HG02759 (cell line): Measurements from ENCODE around the gene MYOC.
A peak's percentile ranks its signal among the peaks of the same experiment; 100 is the strongest.
"Not testable (repeated sequence)": the region's sequence is repeated elsewhere in the genome, so short reads cannot be mapped to it uniquely, and the experiment has no call there.

Source experiments
- ATAC-seq: cut with Tn5 transposase; IDR thresholded peaks from one replicate; pipeline ENCODE4 v1.9.1; 2021; ENCODE audit warnings: mild to moderate bottlenecking, moderate library complexity; ENCODE audit not compliant: unreplicated experiment

The MYOC gene

DNA sequence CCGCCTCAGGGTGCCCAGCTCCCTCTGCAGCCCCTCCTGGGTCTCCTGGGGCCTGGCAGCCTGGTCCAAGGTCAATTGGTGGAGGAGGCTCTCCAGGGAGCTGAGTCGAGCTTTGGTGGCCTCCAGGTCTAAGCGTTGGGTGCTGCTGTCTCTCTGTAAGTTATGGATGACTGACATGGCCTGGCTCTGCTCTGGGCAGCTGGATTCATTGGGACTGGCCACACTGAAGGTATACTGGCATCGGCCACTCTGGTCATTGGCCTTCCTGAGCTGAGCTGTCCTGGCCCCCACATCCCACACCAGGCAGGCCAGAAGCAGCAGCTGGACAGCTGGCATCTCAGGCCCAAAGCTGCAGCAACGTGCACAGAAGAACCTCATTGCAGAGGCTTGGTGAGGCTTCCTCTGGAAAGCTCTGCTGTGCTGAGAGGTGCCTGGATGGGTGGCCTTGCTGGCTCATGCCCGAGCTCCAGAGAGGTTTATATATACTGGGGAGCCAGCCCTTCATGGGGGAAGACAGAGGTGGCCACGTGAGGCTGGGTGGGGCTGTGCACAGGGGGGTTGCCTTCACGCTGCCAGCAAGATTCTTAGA, at the start of gene MYOC:
TSS of gene MYOC (minus strand) at position 455 of the 589 bp plus-strand sequence. CDS start at position 378, 77 bp downstream.
- no peak for ATAC-seq

DNA sequence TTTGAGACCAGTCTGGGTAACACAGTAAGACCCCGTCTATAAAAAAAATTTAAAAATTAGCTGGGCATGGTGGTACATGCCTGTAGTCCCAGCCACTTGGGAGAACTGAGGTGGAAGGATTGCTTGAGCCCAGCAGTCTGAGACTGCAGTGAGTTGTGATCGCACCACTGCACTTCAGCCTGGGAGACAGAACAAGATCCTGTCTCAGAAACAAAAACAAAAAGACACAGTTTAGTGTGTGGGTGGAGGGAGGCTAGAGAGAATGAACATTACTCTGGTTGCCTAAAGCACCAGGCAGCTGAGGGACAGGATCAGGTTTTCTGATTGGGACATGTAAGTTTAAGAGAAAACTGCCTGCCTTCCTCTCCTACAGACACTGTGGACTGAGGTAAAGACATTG, 47.0 kb upstream of the MYOC start:
- no peak for ATAC-seq

- not testable (repeated sequence) for ATAC-seq
These were observed 43.3 kb upstream of the MYOC start for GRCh38 chr1:171695772-171696171.

GRCh38 chr1:171693541-171693940, 41.1 kb upstream of the MYOC start:
- ATAC-seq, result not testable (repeated sequence)

DNA sequence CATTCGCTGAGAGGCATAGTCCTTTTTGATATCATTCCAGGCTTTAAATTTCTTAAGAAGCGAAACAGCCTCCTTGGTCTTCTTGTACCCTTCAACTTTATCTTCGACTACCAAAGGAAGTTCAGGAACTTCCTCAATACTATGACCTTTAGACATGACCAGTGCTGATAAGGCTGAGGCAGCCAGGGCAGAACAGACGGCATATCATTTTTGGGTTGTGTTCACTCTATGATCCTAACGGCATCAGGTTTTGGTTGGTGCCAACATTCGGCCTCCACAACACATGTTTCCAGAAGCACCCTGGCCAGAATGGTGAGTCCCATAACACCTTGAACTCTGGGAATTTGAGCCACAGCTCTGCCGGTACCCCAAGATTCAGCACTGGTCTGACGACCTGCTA, 31.4 kb upstream of the MYOC start:
- no peak for ATAC-seq

DNA sequence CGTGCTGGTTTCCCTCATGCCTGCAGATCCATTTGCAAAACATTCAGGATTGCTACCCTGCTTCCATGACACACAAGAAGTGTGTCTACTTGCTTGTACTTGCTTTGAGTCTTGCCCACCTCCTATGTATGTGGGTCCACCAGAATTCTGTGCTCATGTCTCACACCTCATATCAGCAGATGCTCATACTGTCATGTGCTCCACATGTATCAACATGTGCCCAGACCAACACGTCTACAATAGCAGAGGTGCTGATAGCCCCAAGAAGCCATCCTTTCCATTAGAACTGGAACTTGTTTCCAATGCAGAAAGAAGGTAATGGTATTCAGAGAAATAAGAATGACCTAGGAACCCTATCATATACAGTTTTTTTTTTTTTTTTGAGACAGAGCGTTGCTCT, 27.9 kb upstream of the MYOC start:
- ATAC-seq, result no peak

DNA sequence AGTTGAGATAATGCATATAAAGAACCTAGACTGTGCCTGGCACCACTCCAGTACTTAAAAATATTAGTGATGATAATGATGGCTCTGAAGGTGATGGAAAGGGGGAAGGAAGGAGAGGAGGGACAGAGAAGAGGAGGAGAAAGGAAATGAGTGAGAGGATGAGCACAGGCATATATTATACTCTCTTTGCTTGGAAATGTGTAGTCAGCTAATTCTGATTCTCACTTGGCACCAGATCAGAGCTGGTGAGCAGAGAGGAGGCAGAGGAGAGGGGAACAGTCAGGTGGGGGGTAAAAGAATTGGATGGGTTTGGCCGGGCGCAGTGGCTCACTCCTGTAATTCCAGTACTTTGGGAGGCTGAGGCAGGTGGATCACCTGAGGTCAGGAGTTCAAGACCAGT, 24.3 kb upstream of the MYOC start:
- no peak for ATAC-seq

DNA sequence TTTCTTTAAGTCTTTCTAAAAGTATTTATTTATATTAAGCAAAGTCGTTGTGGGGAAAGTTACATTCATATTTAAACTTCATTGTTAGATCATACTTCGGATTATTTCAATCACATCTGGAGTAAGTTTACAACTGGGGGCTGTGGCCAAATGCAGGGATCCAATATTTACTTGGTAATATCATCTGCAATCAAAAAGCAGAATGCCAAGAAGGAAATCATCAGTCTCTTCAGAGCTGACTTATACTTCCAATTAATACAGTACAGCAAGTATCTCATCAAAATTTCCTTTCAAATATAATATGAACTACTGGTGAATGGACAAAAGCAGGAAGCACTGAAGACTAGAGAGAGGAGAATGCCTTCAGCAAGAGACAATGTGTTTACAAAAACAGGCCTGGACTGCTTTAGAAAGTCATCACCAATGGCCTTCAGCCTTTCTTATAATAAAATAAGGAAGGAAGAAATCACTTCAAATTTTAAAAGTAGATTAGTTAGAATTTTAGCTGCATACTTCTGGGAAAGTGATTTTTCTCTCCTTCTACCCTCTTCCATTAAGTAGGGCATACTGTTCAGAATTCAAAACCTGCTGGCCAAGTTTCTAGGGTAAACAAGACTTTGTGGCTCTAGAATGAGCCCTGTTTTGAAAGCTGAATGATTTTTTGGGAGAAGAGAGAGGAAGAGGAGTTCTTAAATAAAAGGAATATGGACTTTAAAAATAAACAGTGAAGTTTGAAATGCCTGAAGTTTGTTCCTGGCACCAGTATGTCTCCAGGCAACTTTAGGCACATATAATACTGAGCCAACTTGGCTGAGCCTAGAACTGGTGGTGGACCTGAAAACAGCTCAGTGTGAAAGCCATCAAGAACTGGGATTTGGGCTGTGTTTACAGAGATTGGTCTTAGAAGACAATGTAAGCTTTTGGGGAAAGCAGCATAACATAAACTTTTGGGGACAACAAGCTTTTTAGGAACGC, 22.2 kb upstream of the MYOC start:
- no peak for ATAC-seq

GRCh38 chr1:171670739-171671138, 18.3 kb upstream of the MYOC start:
- ATAC-seq, result no peak

DNA sequence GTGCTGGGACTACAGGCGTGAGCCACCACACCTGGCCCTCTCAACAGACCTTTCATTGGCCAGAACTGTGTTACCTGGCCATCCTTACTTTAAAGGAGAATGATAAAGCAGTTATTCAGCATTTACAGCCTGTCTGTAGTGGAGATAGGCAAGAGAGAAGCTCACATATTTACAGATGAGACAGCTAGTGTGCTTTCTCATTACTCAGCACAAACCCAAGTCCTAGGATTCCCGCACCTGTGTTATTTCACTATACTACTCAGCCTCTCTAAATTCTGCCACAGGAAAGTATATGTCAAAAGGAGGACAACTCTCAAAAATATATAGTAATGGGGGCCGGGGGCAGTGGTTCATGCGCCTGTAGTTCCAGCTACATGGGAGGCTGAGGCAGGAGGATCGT, 15.9 kb upstream of the MYOC start:
- no peak for ATAC-seq

DNA sequence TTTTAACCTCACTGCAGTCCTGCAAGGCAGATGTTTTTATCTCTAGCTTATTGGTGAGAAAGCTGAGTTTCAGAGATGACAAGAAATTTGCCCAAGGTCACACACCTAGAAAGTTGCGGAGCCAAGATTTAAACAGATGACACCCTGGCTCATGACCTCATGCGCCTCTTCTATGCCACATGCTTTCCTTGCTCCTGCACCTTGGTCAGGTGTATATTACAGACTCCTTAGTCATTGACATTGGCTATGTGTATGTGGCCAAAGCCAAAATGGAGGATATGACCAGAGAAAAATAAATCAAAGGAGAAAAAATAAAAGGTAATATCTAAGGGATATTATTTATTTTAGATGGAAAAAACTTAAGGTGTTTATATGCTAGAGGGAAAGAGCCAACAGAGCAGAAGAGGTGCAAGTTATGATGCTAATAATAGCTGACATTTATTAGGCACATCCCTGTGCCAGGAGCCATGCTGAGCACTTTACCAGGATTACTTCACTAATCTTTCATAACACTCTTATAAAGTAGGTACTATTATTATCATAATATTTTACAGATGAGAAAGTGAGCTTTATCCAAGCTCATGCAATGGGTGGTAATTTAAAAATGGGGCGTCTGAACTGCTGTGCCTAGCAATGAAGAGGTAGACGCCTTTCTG, 13.8 kb upstream of the MYOC start:
- ATAC-seq, result no peak

DNA sequence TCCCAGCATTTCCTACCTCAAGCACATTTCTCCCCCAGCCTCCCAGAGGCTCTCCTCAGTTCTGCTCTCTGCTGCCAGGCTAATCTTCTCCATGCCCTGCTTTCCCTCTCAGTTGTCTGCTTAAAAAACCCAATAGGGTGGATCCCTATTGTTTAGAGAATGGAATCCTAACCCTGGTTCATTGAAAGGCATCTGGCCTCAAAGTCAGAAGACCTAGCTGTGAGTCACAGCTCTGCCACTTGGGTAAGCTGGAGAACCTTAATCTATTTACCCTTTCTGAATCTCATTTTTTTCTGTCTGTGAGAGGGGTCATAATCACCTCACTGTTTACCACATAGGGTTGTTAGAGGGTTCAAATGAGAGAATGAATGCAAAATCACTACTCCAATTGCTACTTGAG, 12.5 kb upstream of the MYOC start:
- no peak for ATAC-seq

GRCh38 chr1:171663854-171664575, 11.5 kb upstream of the MYOC start:
- no peak for ATAC-seq

DNA sequence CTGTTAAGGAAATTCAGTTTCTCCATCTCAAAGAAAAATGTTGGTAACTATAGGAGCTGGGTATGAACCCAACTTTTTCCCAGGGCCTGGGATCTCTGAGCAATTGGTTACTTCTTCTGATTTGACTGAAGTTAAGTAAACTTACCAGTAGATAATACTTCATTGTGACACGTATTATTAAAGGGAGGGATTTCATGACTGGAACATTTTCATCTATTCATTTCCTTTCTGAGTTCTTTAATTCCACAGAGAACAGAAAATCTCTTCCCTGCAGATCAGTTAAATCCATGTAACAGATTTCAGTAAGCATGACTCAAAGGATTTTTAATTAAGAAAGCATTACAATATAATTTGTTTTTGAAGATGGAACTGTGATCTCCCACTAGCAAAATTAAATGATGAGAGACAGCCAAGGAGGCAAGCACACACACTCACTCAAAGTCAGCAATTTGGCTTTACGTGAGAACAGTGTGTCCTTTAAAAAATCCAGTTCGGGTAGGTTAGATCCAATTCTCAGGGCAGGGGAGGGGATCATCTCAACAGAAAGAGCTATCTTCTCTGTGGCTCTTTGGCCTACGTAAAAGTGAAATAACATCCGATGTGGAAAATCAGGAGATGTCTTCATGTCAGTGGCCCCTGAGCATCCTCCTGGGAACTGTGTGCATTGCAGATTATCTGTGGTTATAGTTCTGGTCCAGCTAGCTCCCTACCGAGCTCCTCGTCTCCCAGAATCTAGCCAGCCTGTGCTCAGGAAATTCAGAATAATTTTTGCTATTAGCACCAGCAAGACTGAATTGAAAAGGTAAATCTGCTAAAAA, 10.8 kb upstream of the MYOC start:
- ATAC-seq, result no peak

DNA sequence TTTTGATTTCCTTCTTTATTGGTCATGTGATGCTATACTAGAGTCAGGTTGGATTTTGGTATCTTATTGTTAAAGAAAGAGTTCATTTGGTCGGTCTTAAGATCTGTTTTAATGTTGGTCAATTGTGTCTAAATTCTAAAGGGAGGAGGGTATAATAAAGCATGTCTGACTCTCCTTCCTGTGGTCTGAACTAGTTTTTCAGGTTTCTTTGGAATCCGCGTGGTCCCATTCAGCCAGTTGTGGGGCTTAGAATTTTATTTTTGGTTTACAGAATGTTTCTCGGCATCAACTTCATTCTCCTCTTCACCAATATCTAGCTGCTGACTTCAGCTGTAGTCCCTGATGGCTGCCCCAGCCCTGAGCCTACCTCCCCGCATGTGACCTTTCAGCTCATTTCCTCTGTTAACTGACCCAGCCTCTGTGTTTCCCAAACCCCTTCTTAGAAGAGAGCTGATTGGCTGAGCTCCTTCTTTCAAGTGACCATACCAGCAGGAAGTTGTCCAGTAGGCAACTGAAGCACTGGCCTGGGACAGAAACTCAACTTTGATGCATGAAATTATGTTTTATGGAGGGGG, 8.7 kb upstream of the MYOC start:
- ATAC-seq, result no peak

GRCh38 chr1:171656206-171656605, 3.7 kb upstream of the MYOC start:
- not testable (repeated sequence) for ATAC-seq

DNA sequence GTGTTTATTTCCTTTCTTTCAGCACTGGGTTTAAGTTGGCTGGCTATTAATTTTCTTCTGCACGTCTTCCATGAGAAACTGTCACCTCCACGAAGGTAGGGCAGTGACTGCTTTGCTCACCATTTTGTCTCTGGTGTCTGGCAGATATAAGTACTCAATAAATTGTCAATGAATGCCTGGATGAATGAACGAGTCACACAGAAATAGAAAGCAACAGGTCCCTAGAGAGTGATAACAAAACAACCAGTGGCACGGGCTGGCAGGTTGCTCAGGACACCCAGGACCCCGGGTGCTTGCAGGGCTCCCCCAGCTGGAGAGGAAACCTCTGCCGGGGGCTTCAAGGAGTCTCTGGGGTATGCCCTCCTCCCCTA, 3.2 kb upstream of the MYOC start:
- ATAC-seq, result no peak

- peak; percentile 81 for ATAC-seq
These were observed 2.7 kb upstream of the MYOC start for GRCh38 chr1:171654942-171655745.
